ENCODE data around the gene EPS8. TPM values are rescaled to one million over a fixed set of nuclear protein-coding genes. Genes with fewer than 3 reads are reported as not detected.

Gene EPS8
- polyA plus RNA-seq, 1 donor (not counting 4 experiments of a cell fraction or from before 2014, with no cell fraction given), result 4.0 TPM

DNA sequence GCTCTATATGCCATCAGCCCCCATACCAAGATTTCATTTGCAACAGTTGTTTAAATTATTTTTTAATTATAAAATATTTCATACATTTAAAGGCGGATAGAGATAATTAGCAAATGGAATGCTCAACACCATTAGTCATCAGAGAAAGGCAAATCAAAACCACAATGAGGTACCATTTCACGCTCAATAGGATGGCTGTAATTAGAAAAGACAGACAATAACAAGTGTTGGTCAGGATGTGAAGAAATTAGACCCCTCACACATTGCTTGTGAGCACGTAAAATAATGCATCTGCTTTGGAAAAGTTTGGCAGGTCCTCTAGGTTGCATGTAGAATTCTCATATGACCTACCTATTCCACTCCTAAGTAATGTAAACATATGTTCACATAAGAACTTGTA, 35.3 kb upstream of the EPS8 start:
- Histone ChIP-seq H3K27me3 (ENCODE audit: control insufficient read depth, extremely low read depth, insufficient read depth, low read length) (no peaks in the 10 kb centered on the region), H3K9me3 (ENCODE audit: control insufficient read depth, low read depth, low read length) (no peaks in the 10 kb centered on the region), H2AFZ (ENCODE audit: control insufficient read depth, low read length) (no peak overlapping the region), H3K9ac (ENCODE audit: control insufficient read depth, extremely low read depth, insufficient read depth, low read length) (no peak overlapping the region), H3K36me3 (ENCODE audit: control insufficient read depth in 2 of 2, extremely low read depth in 1 of 2, insufficient read depth in 2 of 2, low read length in 2 of 2) (no peaks in the 10 kb centered on the region), H3K79me2 (ENCODE audit: control insufficient read depth, insufficient read depth, low read length) (no peaks in the 10 kb centered on the region), H3K9me1 (ENCODE audit: control insufficient read depth, extremely low read depth, insufficient read depth, low read length) (no peaks in the 10 kb centered on the region), H4K20me1 (ENCODE audit: control insufficient read depth, extremely low read depth, insufficient read depth, low read length) (no peaks in the 10 kb centered on the region), H3K4me3 (ENCODE audit: control insufficient read depth in 2 of 3, extremely low read depth in 1 of 3, insufficient read depth in 2 of 3, low read depth in 1 of 3, low read length in 3 of 3) (no peak overlapping the region), H3K4me2 (ENCODE audit: control insufficient read depth, extremely low read depth, insufficient read depth, low read depth, low read length) (no peak overlapping the region), H3K27ac (ENCODE audit: control insufficient read depth, insufficient read depth, low read length) (no peak overlapping the region), H3K4me1 (ENCODE audit: control insufficient read depth, extremely low read depth, insufficient read depth, low read length) (no peaks in the 10 kb centered on the region)
- no peak for DNase-seq (ENCODE audit: low read depth, low spot score)
- dilution Hi-C loops (cut with MboI; ENCODE audit: extremely low pct_ligation_motif_present, low sequenced_read_pairs), result no loop called here
- no peak for TF ChIP-seq EZH2 (IDR thresholded peaks at IDR 0.05; ENCODE audit: low read length)
- no peak for TF ChIP-seq CTCF (optimal IDR thresholded peaks at IDR 0.05 in 1 of 3, IDR thresholded peaks at IDR 0.05 in 1 of 3, conservative IDR thresholded peaks at IDR 0.05 in 1 of 3; ENCODE audit: extremely low read depth in 1 of 3, insufficient read depth in 2 of 3, low read length in 3 of 3)
- no peak for FAIRE-seq

DNA sequence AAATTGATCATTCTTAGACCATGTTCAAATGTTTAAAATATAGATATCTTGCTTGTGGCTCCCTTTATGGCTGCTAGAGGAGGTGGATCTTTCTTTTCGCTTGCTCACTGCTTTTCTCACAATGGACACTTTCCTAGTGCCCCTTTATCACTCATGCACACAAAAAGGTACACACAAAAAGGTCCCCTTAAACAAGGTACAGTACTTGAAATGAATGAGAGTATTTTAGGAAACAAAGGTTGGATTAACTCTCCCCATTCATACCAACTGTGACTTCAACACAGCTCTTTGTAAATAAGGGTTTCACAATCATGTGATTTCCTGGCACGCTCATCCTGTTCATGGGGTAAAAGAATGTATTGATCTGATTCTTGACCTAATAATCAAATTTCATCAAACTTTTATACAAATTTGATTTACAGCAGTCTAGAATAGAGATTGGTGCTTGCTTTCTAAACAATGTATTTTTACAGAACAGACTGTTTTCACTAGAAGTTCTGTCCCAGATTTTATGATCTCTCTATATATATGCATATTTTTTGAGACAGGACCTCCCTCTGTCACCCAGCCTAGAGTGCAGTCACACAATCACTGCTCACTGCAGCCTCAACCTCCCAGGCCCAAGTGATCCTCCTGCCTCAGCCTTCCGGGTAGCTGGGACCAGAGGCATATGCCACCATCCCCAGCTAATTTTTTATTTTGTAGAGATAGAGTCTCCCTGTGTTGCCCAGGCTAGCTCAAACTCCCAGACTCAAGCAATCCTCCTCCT, 34.4 kb upstream of the EPS8 start:
- FAIRE-seq, result no peak
- TF ChIP-seq CTCF (optimal IDR thresholded peaks at IDR 0.05 in 1 of 3, IDR thresholded peaks at IDR 0.05 in 1 of 3, conservative IDR thresholded peaks at IDR 0.05 in 1 of 3; ENCODE audit: extremely low read depth in 1 of 3, insufficient read depth in 2 of 3, low read length in 3 of 3) (no peak), EZH2 (IDR thresholded peaks at IDR 0.05; ENCODE audit: low read length) (no peak)
- Histone ChIP-seq H3K27ac (ENCODE audit: control insufficient read depth, insufficient read depth, low read length) (no peak overlapping the region), H3K9me1 (ENCODE audit: control insufficient read depth, extremely low read depth, insufficient read depth, low read length) (no peaks in the 10 kb centered on the region), H3K4me3 (ENCODE audit: control insufficient read depth in 2 of 3, extremely low read depth in 1 of 3, insufficient read depth in 2 of 3, low read depth in 1 of 3, low read length in 3 of 3) (no peak overlapping the region), H3K36me3 (ENCODE audit: control insufficient read depth in 2 of 2, extremely low read depth in 1 of 2, insufficient read depth in 2 of 2, low read length in 2 of 2) (no peaks in the 10 kb centered on the region), H2AFZ (ENCODE audit: control insufficient read depth, low read length) (no peak overlapping the region), H3K27me3 (ENCODE audit: control insufficient read depth, extremely low read depth, insufficient read depth, low read length) (no peaks in the 10 kb centered on the region), H3K9me3 (ENCODE audit: control insufficient read depth, low read depth, low read length) (no peaks in the 10 kb centered on the region), H3K79me2 (ENCODE audit: control insufficient read depth, insufficient read depth, low read length) (no peaks in the 10 kb centered on the region), H3K4me2 (ENCODE audit: control insufficient read depth, extremely low read depth, insufficient read depth, low read depth, low read length) (no peak overlapping the region), H3K9ac (ENCODE audit: control insufficient read depth, extremely low read depth, insufficient read depth, low read length) (no peak overlapping the region), H3K4me1 (ENCODE audit: control insufficient read depth, extremely low read depth, insufficient read depth, low read length) (no peaks in the 10 kb centered on the region), H4K20me1 (ENCODE audit: control insufficient read depth, extremely low read depth, insufficient read depth, low read length) (no peaks in the 10 kb centered on the region)
- dilution Hi-C loops (cut with MboI; ENCODE audit: extremely low pct_ligation_motif_present, low sequenced_read_pairs), result no loop called here
- no peak for DNase-seq (ENCODE audit: low read depth, low spot score)
